SK-N-SH (cell line): ENCODE results near the gene RAB6C.
"Not testable (repeated sequence)": the region's sequence is repeated elsewhere in the genome, so short reads cannot be mapped to it uniquely, and the experiment has no call there.

ENCODE experiments used
- CHD2 ChIP-seq: fragments of 150-350 bp; IDR thresholded peaks from 2 replicates; pipeline ENCODE4 v1.6.1; 2018; ENCODE audit warnings: low read length; ENCODE audit not compliant: partially characterized antibody
- SMC3 ChIP-seq: IDR thresholded peaks from 2 replicates; pipeline ENCODE4 v1.6.1; 2012; ENCODE audit warnings: low read depth, low read length, improper control_type of control experiment
- TF ChIP-seq, protein P1 (sequence below): fragments of 150-350 bp; IDR thresholded peaks from 2 replicates; pipeline ENCODE4 v1.6.1; 2017; ENCODE audit warnings: antibody characterized with exemption, low read length, low read depth, borderline replicate concordance
- TF ChIP-seq, protein P2 (sequence below): fragments of 200-600 bp; sonication (generic); IDR thresholded peaks from 2 replicates; pipeline ENCODE4 v1.6.1; 2017; ENCODE audit warnings: antibody characterized with exemption, mild to moderate bottlenecking, moderate library complexity
- TF ChIP-seq, protein P3 (sequence below): fragments of 150-350 bp; IDR thresholded peaks from 2 replicates; pipeline ENCODE4 v1.6.1; 2016; ENCODE audit warnings: mild to moderate bottlenecking, low read depth, low read length
- TF ChIP-seq, protein P4 (sequence below): IDR thresholded peaks from 2 replicates; pipeline ENCODE4 v1.4.0; 2012; ENCODE audit warnings: low read depth, borderline replicate concordance

DNA sequence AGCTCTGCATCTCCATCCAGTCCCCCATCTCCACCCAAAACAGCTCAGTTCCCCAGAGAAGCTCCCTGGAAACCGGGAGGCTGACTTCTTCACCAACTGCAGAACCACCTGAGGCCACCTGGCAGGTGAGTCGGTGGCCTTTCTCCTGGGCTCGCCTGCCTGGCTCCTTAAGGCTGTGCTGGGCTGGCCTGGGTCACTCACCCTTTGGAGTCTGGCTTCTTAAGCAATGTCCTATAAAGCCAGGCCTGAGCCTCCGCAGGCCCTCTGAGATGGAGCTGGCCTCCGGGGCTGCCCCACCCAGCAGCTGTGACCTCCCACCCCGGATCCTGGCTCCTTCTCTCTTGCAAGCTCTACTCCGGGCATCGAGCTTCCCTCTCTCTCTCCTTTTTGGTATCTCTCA, 46.1 kb upstream of the RAB6C start:
- TF ChIP-seq, protein P1, sequence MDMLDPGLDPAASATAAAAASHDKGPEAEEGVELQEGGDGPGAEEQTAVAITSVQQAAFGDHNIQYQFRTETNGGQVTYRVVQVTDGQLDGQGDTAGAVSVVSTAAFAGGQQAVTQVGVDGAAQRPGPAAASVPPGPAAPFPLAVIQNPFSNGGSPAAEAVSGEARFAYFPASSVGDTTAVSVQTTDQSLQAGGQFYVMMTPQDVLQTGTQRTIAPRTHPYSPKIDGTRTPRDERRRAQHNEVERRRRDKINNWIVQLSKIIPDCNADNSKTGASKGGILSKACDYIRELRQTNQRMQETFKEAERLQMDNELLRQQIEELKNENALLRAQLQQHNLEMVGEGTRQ: not testable (repeated sequence)
- TF ChIP-seq, protein P2, sequence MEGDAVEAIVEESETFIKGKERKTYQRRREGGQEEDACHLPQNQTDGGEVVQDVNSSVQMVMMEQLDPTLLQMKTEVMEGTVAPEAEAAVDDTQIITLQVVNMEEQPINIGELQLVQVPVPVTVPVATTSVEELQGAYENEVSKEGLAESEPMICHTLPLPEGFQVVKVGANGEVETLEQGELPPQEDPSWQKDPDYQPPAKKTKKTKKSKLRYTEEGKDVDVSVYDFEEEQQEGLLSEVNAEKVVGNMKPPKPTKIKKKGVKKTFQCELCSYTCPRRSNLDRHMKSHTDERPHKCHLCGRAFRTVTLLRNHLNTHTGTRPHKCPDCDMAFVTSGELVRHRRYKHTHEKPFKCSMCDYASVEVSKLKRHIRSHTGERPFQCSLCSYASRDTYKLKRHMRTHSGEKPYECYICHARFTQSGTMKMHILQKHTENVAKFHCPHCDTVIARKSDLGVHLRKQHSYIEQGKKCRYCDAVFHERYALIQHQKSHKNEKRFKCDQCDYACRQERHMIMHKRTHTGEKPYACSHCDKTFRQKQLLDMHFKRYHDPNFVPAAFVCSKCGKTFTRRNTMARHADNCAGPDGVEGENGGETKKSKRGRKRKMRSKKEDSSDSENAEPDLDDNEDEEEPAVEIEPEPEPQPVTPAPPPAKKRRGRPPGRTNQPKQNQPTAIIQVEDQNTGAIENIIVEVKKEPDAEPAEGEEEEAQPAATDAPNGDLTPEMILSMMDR: not testable (repeated sequence)
- TF ChIP-seq SMC3, CHD2: not testable (repeated sequence)
- TF ChIP-seq, protein P3, sequence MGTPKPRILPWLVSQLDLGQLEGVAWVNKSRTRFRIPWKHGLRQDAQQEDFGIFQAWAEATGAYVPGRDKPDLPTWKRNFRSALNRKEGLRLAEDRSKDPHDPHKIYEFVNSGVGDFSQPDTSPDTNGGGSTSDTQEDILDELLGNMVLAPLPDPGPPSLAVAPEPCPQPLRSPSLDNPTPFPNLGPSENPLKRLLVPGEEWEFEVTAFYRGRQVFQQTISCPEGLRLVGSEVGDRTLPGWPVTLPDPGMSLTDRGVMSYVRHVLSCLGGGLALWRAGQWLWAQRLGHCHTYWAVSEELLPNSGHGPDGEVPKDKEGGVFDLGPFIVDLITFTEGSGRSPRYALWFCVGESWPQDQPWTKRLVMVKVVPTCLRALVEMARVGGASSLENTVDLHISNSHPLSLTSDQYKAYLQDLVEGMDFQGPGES: not testable (repeated sequence)
- TF ChIP-seq, protein P4, sequence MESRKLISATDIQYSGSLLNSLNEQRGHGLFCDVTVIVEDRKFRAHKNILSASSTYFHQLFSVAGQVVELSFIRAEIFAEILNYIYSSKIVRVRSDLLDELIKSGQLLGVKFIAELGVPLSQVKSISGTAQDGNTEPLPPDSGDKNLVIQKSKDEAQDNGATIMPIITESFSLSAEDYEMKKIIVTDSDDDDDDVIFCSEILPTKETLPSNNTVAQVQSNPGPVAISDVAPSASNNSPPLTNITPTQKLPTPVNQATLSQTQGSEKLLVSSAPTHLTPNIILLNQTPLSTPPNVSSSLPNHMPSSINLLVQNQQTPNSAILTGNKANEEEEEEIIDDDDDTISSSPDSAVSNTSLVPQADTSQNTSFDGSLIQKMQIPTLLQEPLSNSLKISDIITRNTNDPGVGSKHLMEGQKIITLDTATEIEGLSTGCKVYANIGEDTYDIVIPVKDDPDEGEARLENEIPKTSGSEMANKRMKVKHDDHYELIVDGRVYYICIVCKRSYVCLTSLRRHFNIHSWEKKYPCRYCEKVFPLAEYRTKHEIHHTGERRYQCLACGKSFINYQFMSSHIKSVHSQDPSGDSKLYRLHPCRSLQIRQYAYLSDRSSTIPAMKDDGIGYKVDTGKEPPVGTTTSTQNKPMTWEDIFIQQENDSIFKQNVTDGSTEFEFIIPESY: not testable (repeated sequence)
